ENCODE data around the gene SFT2D1. TPM values are rescaled to one million over a fixed set of nuclear protein-coding genes. Genes with fewer than 3 reads are reported as not detected.

Gene SFT2D1
- total RNA-seq, 4 donors from 2014 or later, result 6.1 to 35.8 (median 33.0) TPM

GRCh38 chr6:166282394-166283032 lies 59.8 kb downstream of the SFT2D1 start:
- intact Hi-C loops (cut with DNase I; ENCODE audit: low total_unique reads), result no loop called here
- Histone ChIP-seq H3K4me1 (no peaks in the 10 kb centered on the region), H3K9me3 (no peaks in the 10 kb centered on the region), H3K4me3 (no peak overlapping the region), H3K36me3 (no peaks in the 10 kb centered on the region), H3K27ac (no peak overlapping the region), H3K27me3 (no peaks in the 10 kb centered on the region)
- no peak for DNase-seq
- TF ChIP-seq, protein P1, sequence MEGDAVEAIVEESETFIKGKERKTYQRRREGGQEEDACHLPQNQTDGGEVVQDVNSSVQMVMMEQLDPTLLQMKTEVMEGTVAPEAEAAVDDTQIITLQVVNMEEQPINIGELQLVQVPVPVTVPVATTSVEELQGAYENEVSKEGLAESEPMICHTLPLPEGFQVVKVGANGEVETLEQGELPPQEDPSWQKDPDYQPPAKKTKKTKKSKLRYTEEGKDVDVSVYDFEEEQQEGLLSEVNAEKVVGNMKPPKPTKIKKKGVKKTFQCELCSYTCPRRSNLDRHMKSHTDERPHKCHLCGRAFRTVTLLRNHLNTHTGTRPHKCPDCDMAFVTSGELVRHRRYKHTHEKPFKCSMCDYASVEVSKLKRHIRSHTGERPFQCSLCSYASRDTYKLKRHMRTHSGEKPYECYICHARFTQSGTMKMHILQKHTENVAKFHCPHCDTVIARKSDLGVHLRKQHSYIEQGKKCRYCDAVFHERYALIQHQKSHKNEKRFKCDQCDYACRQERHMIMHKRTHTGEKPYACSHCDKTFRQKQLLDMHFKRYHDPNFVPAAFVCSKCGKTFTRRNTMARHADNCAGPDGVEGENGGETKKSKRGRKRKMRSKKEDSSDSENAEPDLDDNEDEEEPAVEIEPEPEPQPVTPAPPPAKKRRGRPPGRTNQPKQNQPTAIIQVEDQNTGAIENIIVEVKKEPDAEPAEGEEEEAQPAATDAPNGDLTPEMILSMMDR (IDR thresholded peaks at IDR 0.05), result no peak
- no peak for TF ChIP-seq POLR2A (IDR thresholded peaks at IDR 0.05)

DNA sequence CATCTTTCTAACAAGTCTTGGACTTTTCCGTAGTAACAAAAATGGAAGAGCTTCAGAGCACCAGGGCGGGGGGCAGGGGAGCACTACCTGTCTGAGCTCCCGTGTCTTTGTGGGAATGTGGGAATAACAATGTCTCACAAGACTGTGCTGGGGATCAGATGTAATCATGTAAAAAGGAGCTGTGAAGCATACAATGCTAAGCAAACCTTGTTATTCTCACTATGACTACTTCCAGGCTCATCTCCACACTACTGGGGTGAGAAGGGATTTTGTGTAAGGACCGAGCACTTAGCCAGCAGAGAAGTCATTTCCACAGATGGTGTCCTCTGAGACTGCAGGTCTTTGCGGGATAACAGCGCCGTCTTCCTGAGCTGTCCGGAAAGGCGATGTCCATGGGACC lies 61.2 kb downstream of the SFT2D1 start:
- Histone ChIP-seq H3K4me1 (no peaks in the 10 kb centered on the region), H3K36me3 (no peaks in the 10 kb centered on the region), H3K4me3 (no peak overlapping the region), H3K9me3 (no peaks in the 10 kb centered on the region), H3K27me3 (no peaks in the 10 kb centered on the region), H3K27ac (no peak overlapping the region)
- TF ChIP-seq, protein P1 (IDR thresholded peaks at IDR 0.05), result no peak
- no peak for TF ChIP-seq POLR2A (IDR thresholded peaks at IDR 0.05)
- no peak for DNase-seq
- intact Hi-C loops (cut with DNase I; ENCODE audit: low total_unique reads), result no loop called here

DNA sequence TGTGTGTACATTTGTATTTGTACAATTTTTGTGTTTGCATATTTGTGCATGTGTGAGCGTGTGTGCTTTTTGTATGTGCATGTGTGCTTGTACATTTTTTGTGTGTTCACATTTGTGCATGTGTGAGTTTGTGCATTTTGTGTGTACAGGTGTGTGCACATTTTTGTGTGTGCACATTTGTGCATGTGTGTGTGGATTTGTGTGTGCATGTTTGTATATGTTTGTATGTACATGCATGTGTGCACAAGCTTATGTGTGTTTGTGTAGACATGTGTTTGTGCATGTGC lies 63.0 kb downstream of the SFT2D1 start:
- intact Hi-C loops (cut with DNase I; ENCODE audit: low total_unique reads), result no loop called here
- TF ChIP-seq POLR2A (IDR thresholded peaks at IDR 0.05), result no peak
- TF ChIP-seq, protein P1 (IDR thresholded peaks at IDR 0.05), result no peak
- Histone ChIP-seq H3K36me3 (no peaks in the 10 kb centered on the region), H3K27me3 (no peaks in the 10 kb centered on the region), H3K4me1 (no peaks in the 10 kb centered on the region), H3K27ac (no peak overlapping the region), H3K4me3 (no peak overlapping the region), H3K9me3 (no peaks in the 10 kb centered on the region)
- DNase-seq, result no peak

DNA sequence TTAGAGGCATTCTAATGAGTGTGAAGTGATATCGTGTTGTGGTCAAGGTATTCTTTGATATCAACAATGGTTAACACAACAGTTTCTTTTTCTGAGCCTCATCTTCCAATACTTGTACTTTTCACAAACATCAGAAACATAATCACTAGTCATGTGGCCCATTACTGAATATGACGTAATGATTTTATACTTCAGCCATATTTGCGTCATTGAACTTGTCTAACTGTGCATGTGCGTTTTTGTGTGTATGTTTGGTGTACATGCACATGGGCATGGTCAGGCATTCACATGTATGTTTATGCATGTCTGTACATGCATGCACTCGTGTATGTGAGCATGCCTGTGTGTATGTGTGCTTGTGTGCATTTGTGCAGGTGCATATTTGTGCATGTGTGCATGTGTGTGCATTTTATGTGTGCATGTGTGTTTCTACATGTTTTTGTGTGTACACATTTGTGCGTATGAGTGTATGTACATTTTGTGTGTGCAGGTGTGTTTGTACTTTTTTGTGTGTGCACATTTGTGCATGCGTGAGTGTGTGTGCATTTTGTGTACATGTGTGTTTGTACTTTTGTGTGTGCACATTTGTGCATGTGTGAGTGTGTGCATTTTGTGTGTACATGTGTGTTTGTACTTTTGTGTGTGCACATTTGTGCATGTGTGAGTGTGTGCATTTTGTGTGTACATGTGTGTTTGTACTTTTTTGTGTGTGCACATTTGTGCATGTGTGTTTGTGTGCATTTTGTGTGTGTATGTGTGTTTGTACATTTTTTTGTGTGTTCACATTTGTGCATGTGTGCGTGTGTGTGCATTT lies 63.6 kb downstream of the SFT2D1 start:
- TF ChIP-seq, protein P1 (IDR thresholded peaks at IDR 0.05), result no peak
- TF ChIP-seq POLR2A (IDR thresholded peaks at IDR 0.05), result no peak

GRCh38 chr6:166277892-166278578 lies 64.3 kb downstream of the SFT2D1 start:
- intact Hi-C loops (cut with DNase I; ENCODE audit: low total_unique reads), result no loop called here
- no peaks in the 10 kb centered on the region for H3K4me1 ChIP-seq
- no peak overlapping the region for H3K27ac ChIP-seq
- H3K4me3 ChIP-seq, result no peak overlapping the region
- DNase-seq, result no peak
- H3K27me3 ChIP-seq, result no peaks in the 10 kb centered on the region
- no peaks in the 10 kb centered on the region for H3K36me3 ChIP-seq
- H3K9me3 ChIP-seq, result no peaks in the 10 kb centered on the region
- TF ChIP-seq POLR2A (IDR thresholded peaks at IDR 0.05), result no peak
- TF ChIP-seq, protein P1 (IDR thresholded peaks at IDR 0.05), result no peak

More for the DNA sequence above, 63.6 kb downstream of the SFT2D1 start:
- H3K27ac ChIP-seq, result no peak overlapping the region
- intact Hi-C loops (cut with DNase I; ENCODE audit: low total_unique reads), result no loop called here
- H3K9me3 ChIP-seq, result no peaks in the 10 kb centered on the region
- H3K4me1 ChIP-seq, result no peaks in the 10 kb centered on the region
- no peak for DNase-seq
- H3K27me3 ChIP-seq, result no peaks in the 10 kb centered on the region
- no peaks in the 10 kb centered on the region for H3K36me3 ChIP-seq
- no peak overlapping the region for H3K4me3 ChIP-seq
